HG03565 (cell line): ENCODE measurements around the gene TDRD12.
"Not testable (repeated sequence)": the region's sequence is repeated elsewhere in the genome, so short reads cannot be mapped to it uniquely, and the experiment has no call there.

Experiments
- ATAC-seq: cut with Tn5 transposase; IDR thresholded peaks from one replicate; pipeline ENCODE4 v1.9.1; 2021; ENCODE audit warnings: mild to moderate bottlenecking, moderate library complexity; ENCODE audit not compliant: unreplicated experiment

Gene TDRD12

DNA sequence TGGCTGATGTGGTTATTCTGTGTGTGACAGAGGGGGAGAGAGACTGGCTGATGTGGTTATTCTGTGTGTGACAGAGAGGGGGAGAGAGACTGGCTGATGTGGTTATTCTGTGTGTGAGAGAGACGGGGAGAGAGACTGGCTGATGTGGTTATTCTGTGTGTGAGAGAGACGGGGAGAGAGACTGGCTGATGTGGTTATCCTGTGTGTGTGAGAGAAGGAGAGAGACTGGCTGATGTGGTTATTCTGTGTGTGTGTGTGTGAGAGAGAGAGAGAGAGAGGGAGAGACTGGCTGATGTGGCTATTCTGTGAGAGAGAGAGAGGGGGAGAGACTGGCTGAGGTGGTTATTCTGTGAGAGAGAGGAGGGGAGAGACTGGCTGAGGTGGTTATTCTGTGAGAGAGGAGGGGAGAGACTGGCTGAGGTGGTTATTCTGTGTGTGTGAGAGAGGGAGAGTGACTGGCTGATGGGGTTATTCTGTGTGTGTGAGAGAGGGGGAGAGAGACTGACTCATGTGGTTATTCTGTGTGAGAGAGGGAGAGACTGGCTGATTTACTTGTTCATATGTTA, 27.1 kb downstream of the TDRD12 start:
- not testable (repeated sequence) for ATAC-seq

DNA sequence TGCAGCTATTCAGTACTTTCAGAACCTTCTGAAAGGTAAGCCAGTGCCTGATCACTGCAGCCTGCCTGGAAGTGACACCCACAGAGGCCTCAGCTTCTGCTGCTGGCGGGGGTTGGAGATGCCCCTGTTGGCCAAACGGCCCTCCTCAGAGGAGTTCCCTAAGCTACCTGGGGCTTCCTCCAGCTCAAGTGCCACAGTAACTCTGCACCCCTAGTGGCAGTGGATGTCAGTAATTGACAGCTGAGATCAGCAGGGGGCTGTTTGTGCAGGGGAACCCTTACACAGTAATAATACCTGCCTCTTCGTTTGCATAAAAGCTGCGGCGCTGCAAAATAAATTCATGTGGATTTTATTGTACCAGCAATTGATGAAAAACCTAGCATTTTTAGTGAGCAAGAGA, 28.9 kb downstream of the TDRD12 start:
- ATAC-seq = no peak

DNA sequence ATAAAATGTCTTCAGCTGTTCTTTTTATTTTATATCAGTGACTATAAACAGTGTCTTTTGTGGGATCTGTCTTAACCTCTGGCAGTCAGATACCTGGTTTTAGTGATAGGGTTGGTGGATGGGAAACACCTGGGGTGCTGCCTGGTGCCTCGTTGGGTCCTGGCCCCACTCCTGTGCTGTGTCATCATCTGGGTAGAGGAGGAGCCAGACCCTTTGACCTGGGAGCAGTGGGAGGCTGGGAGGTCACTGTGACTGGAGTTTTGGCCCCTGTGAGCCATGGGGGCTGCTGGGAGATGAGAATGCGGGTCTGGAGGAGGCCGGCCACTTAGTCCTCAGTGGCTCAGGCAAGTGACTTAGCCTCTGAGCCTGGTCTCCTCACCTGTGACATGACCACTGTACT, 29.4 kb downstream of the TDRD12 start:
- no peak for ATAC-seq

DNA sequence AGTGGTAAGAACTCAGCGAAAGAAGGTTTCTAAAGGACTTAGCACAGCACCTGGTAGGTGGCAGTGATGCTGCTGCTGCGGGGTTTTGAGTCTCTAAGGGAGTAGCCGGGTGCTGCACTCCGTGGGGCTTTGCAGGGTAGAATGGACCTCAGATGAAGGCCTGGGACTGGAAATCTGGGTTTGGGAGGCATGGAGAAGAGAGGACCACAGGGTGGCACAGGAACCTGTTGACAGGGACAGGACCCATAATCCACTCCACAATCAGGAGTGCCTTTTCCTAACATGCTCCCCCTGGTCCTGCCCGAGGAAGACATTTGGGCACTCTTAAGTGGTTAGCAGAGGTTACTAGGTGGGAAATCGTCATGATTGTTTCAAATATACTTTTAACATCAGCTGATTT, 29.8 kb downstream of the TDRD12 start:
- ATAC-seq = no peak

DNA sequence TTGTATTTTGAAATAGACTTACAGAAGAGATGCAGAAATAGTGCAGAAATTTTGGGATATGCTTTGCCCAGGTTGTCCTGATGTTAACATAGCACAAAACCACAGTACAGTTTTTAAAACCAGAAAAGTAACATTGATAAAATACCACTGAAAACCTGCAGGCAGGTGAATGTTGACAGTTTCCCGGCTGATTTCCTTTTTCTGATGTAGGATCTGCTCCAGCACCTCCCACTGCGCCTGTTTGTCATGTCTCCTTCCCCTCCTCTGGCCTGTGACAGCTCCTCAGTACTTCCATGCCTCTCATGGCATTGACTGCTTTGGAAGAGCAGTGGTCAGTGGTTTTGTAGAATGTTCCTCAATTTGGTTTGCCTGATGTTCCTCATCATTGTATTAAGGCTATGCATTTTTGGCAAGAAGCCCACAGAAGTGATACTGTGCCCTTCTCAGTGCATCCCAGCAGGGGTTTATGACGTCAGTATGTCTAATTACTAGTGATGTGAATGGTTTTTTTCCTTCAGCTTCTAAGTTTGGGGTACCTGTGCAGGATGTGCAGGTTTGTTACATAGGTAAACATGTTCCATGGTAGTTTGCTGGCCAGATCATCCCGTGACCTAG, 31.0 kb downstream of the TDRD12 start:
- no peak for ATAC-seq

DNA sequence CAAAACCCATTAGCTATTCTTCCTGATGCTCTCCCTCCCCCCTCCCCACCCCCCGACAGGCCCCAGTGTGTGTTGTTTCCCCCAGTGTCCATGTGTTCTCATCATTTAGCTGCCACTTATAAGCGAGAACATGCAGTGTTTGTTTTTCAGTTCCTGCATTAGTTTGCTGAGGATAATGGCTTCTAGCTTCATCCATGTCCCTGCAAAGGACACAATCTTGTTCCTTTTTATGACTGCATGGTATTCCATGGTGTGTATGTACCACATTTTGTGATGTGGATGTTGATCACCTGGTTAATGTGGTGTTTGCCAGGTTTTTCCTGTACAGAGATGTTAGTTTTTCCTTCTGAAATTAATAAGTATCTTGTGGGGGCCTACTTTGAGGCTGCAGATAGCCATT, 31.5 kb downstream of the TDRD12 start:
- ATAC-seq = no peak

DNA sequence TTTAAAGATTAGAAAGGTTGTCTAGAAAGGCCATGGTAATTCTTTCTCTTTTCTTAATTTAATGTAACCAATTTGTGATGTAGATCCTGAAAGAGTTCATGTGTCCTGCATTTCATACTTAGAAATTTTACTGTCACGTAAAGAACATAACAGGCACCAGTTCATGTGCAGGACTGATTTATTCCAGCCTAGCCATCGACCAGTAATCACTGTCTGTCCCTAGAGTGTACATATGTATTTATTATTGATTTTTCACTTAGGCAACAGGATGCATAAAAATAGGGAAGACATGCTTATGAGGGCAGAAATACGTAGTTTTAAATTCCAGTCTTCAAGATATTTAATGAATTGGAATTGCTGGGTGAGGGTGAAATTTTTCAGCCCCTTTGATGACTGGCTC, 37.6 kb downstream of the TDRD12 start:
- no peak for ATAC-seq

DNA sequence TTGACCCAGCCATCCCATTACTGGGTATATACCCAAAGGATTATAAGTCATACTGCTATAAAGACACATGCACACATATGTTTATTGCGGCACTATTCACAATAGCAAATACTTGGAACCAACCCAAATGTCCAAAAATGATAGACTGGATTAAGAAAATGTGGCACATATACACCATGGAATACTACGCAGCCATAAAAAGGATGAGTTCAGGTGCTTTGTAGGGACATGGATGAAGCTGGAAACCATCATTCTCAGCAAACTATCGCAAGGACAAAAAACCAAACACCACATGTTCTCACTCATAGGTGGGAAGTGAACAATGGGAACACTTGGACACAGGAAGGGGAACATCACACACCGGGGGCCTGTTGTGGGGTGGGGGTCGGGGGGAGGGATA, 45.8 kb downstream of the TDRD12 start:
- not testable (repeated sequence) for ATAC-seq

DNA sequence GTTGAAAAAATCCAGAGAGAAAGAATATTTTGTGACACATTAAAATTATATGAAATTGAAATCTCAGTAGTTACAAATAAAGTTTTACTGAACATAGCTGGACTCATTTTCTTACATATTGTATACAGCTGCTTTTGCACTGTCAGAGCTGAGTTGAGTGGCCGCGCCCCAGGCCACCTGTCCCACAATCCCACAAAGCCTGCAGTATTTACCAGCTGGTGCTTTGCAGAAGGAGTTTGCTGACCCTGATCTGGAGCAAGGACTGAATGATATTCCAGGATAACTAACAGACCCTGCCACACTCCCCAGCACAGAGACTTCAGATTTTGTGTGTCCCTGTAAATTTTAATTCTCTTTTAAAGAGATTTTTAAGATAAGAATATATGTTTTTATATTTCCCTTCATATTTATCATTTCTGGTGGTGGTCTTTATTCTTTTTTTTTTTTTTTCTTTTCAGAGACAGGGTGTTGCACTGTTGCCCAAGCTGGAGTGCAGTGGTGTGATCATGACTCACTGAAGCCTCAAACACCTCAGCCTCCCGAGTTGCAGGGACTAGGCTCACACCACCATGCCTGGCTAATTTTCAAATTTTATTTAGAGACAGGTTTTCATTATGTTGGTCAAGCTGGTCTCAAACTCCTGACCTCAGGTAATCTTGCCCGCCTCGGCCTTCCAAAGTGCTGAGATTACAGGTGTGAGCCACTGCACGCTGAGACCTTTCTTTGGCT, 48.5 kb downstream of the TDRD12 start:
- ATAC-seq = no peak

DNA sequence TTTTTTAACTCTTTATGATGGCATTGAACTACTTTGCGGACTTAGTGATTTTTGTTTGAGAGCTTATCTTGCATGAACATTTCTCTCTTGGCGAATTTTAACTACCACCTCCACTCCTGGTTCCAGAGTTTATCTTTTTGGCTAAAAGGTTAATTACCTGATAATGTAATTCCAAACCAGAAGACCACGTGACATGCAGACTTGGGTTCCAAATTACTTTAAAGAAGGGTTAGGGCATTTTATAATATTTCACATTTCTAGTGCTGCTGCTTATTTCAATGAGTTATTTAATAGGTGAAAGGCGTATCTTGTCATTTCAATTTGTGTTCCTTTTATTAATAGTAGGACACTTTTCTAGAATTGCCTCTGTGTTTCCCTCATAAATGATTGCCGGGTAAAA, 52.0 kb downstream of the TDRD12 start:
- ATAC-seq = no peak

DNA sequence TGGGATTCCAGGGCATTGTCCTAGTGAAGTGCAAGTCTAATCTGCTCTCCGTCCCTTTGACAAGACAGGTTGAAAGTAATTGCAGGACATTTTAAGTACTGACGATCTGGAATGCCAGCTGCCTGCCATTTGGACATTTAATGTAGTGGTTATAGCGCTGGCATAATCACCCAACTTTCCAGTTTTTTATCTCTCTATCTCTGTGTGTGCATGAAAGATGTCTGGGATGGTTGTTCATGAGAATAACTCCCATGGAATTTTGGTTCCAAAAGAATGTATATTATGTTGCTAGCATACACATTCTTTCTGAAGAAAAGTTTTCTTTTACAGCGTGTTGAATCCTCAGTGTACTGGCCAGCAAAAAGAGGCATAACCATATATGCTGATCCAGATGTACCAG, 53.6 kb downstream of the TDRD12 start:
- no peak for ATAC-seq

DNA sequence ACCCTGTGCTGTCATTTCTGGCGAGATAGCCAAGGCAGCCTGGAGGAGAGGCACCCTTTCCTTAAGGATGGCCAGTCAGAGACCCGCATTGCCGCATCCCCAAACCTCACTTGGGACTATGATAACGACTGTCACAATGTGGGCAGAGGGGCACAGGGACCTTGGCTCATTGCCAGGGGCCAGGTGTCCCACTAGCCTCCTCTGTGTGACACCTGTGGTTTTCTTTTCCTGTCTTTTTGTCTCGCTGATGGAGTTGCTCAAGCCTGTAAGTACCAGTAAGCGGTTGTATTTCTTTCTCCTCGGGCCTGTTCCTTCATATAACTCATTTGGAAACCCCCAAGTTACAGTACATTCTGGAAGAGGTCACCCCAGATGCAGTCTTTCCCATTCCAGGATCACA, 59.5 kb downstream of the TDRD12 start:
- no peak for ATAC-seq

DNA sequence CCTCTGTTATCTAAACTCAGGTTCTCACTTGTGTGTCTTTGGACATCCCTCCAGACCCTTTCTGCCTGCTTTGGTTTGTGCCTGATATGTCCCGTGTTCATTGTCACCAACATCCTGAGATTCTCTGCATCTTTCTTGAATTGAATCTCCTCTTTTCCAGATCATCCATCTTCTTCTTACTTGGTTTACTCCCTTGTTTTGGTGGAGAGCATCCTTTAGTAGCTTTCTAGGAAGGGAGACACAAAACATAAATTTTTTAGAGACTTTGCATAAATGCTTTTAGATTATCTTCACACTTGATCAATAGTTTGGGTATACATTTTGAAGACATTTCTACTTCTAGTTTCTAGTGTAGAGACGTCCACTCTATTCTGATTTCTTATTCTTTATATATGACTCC, 61.7 kb downstream of the TDRD12 start:
- no peak for ATAC-seq

DNA sequence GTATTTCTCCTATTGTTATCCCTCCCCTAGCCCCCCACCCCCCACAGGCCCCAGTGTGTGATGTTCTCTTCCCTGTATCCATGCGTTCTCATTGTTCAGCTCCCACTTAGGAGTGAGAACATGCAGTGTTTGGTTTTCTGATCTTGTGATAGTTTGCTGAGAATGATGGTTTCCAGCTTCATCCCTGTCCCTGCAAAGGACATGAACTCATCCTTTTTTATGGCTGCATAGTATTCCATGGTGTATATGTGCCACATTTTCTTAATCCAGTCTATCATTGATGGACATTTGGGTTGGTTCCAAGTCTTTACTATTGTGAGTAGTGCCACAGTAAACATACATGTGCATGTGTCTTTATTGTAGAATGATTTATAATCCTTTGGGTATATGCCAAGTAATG, 62.5 kb downstream of the TDRD12 start:
- not testable (repeated sequence) for ATAC-seq

DNA sequence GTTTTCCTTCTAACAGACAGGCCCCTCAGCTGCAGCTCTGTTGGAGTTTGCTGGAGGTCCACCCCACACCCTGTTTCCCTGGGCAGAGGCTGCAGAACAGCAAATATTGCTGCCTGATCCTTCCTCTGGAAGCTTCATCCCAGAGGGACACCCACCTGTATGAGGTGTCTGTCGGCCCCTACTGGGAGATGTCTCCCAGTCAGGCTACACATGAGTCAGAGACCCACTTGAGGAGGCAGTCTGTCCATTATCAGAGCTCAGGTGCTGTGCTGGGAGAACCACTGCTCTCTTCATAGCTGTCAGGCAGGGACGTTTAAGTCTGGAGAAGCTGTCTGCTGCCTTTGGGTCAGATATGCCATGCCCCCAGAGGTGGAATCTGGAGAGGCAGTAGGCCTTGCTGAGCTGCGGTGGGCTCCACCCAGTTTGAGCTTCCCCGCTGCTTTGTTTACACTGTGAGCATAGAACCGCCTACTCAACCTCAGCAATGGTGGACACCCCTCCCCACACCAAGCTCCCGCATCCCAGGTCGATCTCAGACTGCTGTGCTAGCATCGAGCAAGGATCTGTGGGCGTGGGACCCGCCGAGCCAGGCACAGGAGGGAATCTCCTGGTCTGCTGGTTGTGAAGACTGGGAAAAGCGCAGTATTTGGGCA, 67.7 kb downstream of the TDRD12 start:
- not testable (repeated sequence) for ATAC-seq

DNA sequence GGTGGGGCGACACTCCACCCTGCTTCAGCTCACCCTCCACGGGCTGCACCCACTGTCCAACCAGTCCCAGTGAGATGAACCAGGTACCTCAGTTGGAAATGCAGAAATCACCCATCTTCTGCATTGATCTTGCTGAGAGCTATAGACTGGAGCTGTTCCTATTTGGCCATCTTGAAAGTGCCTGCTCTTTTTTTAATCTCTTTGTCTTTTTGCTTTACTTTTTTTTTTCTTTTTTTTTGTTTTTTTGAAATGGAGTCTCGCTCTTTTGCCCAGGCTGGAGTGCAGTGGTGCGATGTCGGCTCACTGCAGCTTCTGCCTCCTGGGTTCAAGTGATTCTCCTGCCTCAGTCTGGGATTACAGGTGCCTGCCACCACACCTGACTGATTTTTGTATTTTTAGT, 68.3 kb downstream of the TDRD12 start:
- ATAC-seq = not testable (repeated sequence)

DNA sequence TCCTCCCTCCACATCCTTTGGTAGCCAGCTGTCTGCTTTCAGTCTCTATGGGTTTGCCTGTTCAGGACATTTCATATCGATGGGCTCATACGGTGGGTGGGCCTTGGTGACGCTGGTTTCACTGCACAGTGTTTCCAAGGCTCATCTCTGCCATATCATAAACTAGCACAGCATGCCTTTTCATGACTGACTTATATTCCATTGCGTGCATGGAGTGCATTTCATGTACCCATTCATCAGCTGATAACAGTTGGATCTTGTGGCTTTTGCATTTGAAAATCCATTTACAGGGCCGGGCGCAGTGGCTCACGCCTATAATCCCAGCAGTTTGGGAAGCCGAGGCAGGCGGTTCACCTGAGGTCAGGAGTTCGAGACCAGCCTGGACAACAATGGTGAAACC, 69.9 kb downstream of the TDRD12 start:
- no peak for ATAC-seq

DNA sequence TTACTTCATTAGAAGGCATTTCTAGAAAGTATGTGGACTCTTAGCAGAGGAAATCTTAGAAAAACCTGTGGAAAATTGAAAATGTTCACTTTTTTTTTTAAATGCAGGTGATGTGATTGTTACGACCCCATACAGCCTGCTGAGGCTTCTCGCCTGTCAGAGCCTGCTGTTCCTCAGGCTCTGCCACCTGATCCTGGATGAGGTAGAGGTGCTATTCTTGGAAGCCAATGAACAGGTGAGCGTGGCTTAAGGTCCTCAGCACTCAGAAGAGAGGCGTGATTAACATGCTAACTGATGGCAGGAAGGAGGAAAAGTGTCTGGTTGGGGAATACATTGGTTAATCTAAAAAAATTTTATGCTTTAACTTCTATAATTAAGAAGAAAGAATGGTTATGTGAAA, 78.6 kb downstream of the TDRD12 start:
- no peak for ATAC-seq

DNA sequence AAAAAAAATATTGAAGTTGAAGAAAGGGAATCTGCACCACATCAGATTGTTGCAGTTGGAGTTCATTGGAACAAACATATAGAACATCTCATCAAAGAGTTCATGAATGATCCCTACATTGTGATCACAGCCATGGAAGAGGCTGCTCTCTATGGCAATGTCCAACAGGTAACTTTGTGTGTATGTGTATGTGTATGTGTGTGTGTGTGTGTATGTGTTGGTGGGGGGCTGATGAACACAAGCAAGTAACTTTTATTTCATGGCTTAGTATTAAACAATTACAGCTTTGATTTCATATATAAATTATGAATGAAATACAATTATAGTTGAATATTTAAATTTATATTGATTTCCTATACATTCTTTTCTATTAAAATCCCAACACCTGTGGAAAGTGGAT, 80.6 kb downstream of the TDRD12 start:
- ATAC-seq = no peak

DNA sequence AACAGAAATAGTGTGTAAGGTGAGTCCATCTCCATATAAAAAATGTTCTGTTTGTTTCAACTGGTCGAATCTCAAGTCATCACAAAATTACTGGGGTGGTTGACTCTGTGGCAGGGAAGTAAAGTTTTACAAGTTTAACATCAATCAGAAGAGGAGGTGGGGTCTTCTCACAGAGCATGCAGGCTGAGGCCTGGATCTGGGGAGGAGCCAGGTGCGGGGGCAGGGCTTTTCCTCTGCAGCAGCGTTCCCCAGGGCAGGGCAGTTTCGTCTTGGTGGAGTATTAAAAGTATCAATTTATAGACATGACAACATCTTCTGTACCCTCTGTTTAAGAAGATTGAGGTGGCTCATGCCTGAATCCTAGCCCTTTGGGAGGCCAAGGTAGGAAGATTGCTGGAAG, 81.2 kb downstream of the TDRD12 start:
- ATAC-seq = no peak

DNA sequence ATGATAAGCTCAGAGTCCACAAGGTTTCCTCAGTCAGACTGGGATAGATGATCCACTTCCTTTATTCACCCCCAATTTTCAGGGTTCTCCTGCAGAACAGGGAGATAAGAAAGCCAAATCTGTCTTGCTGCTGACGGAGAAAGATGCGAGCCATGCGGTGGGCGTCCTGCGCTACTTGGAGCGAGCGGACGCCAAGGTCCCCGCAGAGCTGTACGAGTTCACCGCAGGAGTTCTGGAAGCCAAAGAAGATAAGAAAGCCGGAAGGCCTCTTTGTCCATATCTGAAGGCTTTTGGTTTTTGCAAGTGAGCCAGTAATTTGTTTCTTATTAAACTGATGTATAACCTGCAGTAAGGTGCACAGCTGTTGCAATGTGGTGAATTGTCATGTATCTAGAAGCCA, 83.3 kb downstream of the TDRD12 start:
- ATAC-seq = no peak

DNA sequence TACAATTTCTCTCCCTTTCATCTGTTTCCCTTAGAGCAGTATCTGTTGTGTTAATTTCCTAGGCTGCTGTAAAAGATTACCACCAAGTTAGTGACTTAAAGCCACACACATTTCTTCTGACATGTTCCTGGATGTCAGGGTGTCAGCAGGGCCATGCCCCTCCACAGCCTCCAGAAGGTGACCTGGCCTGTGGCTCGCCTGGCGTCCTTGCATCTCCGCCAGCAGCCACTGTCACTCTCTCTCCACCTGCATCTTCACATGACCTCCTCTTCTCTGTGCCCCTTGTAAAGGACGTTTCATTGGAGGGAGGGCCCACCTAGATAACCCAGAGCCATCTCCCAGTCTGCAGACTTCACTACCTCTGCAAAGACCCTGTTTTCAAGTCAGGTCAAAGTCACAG, 88.7 kb downstream of the TDRD12 start:
- no peak for ATAC-seq
